Measurements from ENCODE around the gene HIGD1A.

DNA sequence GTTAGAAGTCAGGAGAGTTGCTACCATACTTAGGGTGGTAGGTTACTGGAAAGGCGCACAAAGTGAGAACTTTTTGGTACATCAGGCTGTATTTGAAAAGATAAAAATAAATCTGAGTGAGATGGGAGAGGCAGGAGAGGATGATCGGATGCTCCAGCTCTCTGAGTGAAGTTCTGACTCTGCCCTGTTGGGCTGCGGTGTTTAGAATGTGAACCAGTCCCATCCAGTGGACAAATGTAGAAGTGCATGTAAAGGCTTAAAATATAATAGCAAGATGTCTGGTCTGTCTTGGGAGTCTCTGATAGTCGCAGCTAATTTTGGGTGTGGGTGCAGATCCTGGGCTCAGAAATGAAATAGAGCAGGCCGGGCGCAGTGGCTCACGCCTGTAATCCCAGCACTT lies 35.3 kb upstream of the HIGD1A start:
- TF ChIP-seq, protein P1, sequence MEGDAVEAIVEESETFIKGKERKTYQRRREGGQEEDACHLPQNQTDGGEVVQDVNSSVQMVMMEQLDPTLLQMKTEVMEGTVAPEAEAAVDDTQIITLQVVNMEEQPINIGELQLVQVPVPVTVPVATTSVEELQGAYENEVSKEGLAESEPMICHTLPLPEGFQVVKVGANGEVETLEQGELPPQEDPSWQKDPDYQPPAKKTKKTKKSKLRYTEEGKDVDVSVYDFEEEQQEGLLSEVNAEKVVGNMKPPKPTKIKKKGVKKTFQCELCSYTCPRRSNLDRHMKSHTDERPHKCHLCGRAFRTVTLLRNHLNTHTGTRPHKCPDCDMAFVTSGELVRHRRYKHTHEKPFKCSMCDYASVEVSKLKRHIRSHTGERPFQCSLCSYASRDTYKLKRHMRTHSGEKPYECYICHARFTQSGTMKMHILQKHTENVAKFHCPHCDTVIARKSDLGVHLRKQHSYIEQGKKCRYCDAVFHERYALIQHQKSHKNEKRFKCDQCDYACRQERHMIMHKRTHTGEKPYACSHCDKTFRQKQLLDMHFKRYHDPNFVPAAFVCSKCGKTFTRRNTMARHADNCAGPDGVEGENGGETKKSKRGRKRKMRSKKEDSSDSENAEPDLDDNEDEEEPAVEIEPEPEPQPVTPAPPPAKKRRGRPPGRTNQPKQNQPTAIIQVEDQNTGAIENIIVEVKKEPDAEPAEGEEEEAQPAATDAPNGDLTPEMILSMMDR (IDR thresholded peaks at IDR 0.05), result peak; percentile 80 to 97 (median 90)
- no peak for TF ChIP-seq POLR2A (IDR thresholded peaks at IDR 0.05)
